GM12875 (cell line): ENCODE measurements around the gene SLC38A10.

Source experiments
- H3K4me3 ChIP-seq: one replicate; pipeline ENCODE4 v1.5.1; 2011; ENCODE audit warnings: low read depth, low read length, control low read depth
- CTCF ChIP-seq: IDR thresholded peaks from 2 replicates; pipeline ENCODE4 v1.5.1; 2011; ENCODE audit warnings: low read depth, mild to moderate bottlenecking, control low read depth, inconsistent platforms, low read length, moderate library complexity, borderline replicate concordance; ENCODE audit not compliant: insufficient read depth

The SLC38A10 gene

GRCh38 chr17:81279278-81280275 is 15.5 kb downstream of the SLC38A10 start:
- no peak overlapping the region for H3K4me3 ChIP-seq
- TF ChIP-seq CTCF: no peak

GRCh38 chr17:81278831-81279230 is 16.3 kb downstream of the SLC38A10 start:
- H3K4me3 ChIP-seq: no peak overlapping the region
- TF ChIP-seq CTCF: no peak

GRCh38 chr17:81277946-81278693 is 17.0 kb downstream of the SLC38A10 start:
- H3K4me3 ChIP-seq: no peak overlapping the region
- TF ChIP-seq CTCF: no peak

GRCh38 chr17:81277421-81277820 is 17.7 kb downstream of the SLC38A10 start:
- H3K4me3 ChIP-seq: no peak overlapping the region
- no peak for TF ChIP-seq CTCF

- no peak overlapping the region for H3K4me3 ChIP-seq
- no peak for TF ChIP-seq CTCF
These were observed 18.3 kb downstream of the SLC38A10 start for GRCh38 chr17:81276781-81277180.

GRCh38 chr17:81274471-81274855 is 20.6 kb downstream of the SLC38A10 start:
- TF ChIP-seq CTCF: no peak
- H3K4me3 ChIP-seq: no peak overlapping the region
